GM23338 (cell line): ENCODE data around the gene GOLGA1. TPM values are rescaled to one million over a fixed set of nuclear protein-coding genes. Genes with fewer than 3 reads are reported as not detected.

ENCODE experiments used
- ATAC-seq: fragments of 200-7000 bp; cut with Tn5 transposase; 3 replicates; pipeline ENCODE4 v1.9.1; 2020
- DNase-seq: peaks from one replicate; pipeline ENCODE4 v3.0.0-alpha.2; 2015; ENCODE audit warnings: low spot score
- H2AFZ ChIP-seq: fragments of 200-600 bp; sonication (generic); 2 replicates; pipeline ENCODE4 v1.8.0; 2016; ENCODE audit warnings: antibody characterized with exemption, mild to moderate bottlenecking, moderate library complexity
- H3F3A ChIP-seq: fragments of 200-600 bp; sonication (generic); replicated peaks from 2 replicates; pipeline ENCODE4 v1.8.0; 2017; ENCODE audit warnings: antibody characterized with exemption, mixed run types, low read depth
- H3K27ac ChIP-seq: fragments of 200-600 bp; sonication (generic); 2 replicates; pipeline ENCODE4 v1.6.1; 2016; ENCODE audit warnings: low read depth
- H3K27me3 ChIP-seq: fragments of 200-600 bp; sonication (generic); 2 replicates; pipeline ENCODE4 v1.8.0; 2016; ENCODE audit warnings: mild to moderate bottlenecking, mixed run types, moderate library complexity; ENCODE audit not compliant: insufficient read depth
- H3K36me3 ChIP-seq: fragments of 200-600 bp; sonication (generic); 2 replicates; pipeline ENCODE4 v1.8.0; 2016; ENCODE audit warnings: mild to moderate bottlenecking; ENCODE audit not compliant: insufficient read depth
- H3K4me1 ChIP-seq: fragments of 200-600 bp; sonication (generic); 2 replicates; pipeline ENCODE4 v1.8.0; 2016; ENCODE audit warnings: mild to moderate bottlenecking, moderate library complexity; ENCODE audit not compliant: insufficient read depth
- H3K4me2 ChIP-seq: fragments of 200-600 bp; sonication (generic); 2 replicates; pipeline ENCODE4 v1.7.1; 2017; ENCODE audit warnings: mixed run types
- H3K4me3 ChIP-seq: fragments of 200-600 bp; sonication (generic); 2 replicates; pipeline ENCODE4 v1.6.1; 2016; ENCODE audit warnings: mixed run types
- H3K79me2 ChIP-seq: fragments of 200-600 bp; sonication (generic); replicated peaks from 2 replicates; pipeline ENCODE4 v1.8.0; 2017; ENCODE audit warnings: mild to moderate bottlenecking; ENCODE audit not compliant: insufficient read depth
- H3K9me2 ChIP-seq: fragments of 200-600 bp; sonication (generic); 2 replicates; pipeline ENCODE4 v1.8.0; 2017; ENCODE audit not compliant: insufficient read depth
- H4K20me1 ChIP-seq: fragments of 200-600 bp; sonication (generic); replicated peaks from 2 replicates; pipeline ENCODE4 v1.8.0; 2017; ENCODE audit warnings: mild to moderate bottlenecking; ENCODE audit not compliant: insufficient read depth
- H3K27ac Mint-ChIP-seq: 2 replicates; pipeline ENCODE4 v1.8.0; 2020; ENCODE audit warnings: inconsistent platforms, mild to moderate bottlenecking, moderate library complexity, mixed read lengths
- H3K27me3 Mint-ChIP-seq: 3 replicates; pipeline ENCODE4 v1.8.0; 2022; ENCODE audit warnings: low read depth, mild to moderate bottlenecking, moderate library complexity, mixed read lengths, inconsistent platforms; ENCODE audit not compliant: insufficient read depth, poor library complexity
- H3K36me3 Mint-ChIP-seq: 3 replicates; pipeline ENCODE4 v1.8.0; 2021; ENCODE audit warnings: low read depth, mild to moderate bottlenecking, inconsistent platforms, moderate library complexity, mixed read lengths
- H3K4me1 Mint-ChIP-seq: 3 replicates; pipeline ENCODE4 v1.8.0; 2020; ENCODE audit warnings: mild to moderate bottlenecking, inconsistent platforms, mixed read lengths
- H3K4me3 Mint-ChIP-seq: 3 replicates; pipeline ENCODE4 v1.8.0; 2021; ENCODE audit warnings: moderate library complexity, mild to moderate bottlenecking, inconsistent platforms, mixed read lengths
- H3K9me3 Mint-ChIP-seq: 3 replicates; pipeline ENCODE4 v1.8.0; 2020; ENCODE audit warnings: moderate library complexity, mild to moderate bottlenecking, inconsistent platforms, mixed read lengths
- CREB1 ChIP-seq: fragments of 250-450 bp; sonication (Bioruptor Pico); IDR thresholded peaks from 2 replicates; pipeline ENCODE4 v1.5.0; 2020; ENCODE audit warnings: low read depth, mild to moderate bottlenecking, moderate library complexity
- CTCF ChIP-seq, 2 experiments: fragments of 200-600 bp in 1 of 2; sonication (generic) in 1 of 2; conservative IDR thresholded peaks; 2 replicates each; pipeline versions ENCODE4 v1.5.1 to v1.6.1; 2016 to 2017; ENCODE audit warnings: antibody characterized with exemption in 2 of 2, low read depth in 2 of 2, mild to moderate bottlenecking in 2 of 2, moderate library complexity in 1 of 2
- ETS1 ChIP-seq: IDR thresholded peaks from 2 replicates; pipeline ENCODE4 v1.6.1; 2016; ENCODE audit warnings: antibody characterized with exemption
- EZH2 ChIP-seq: fragments of 200-600 bp; sonication (generic); IDR thresholded peaks from one replicate; pipeline ENCODE4 v1.8.0; 2017; ENCODE audit warnings: antibody characterized with exemption, mild to moderate bottlenecking, low read depth; ENCODE audit not compliant: unreplicated experiment
- NANOG ChIP-seq: IDR thresholded peaks from 2 replicates; pipeline ENCODE4 v1.6.1; 2016; ENCODE audit warnings: antibody characterized with exemption, borderline replicate concordance
- POLR2AphosphoS5 ChIP-seq: IDR thresholded peaks from 2 replicates; pipeline ENCODE4 v1.6.1; 2016; ENCODE audit warnings: antibody characterized with exemption, low read depth
- REST ChIP-seq: IDR thresholded peaks from one replicate; pipeline ENCODE4 v1.6.1; 2018; ENCODE audit warnings: antibody characterized with exemption; ENCODE audit not compliant: unreplicated experiment
- STAT1 ChIP-seq: IDR thresholded peaks from one replicate; pipeline ENCODE4 v1.6.1; 2016; ENCODE audit warnings: antibody characterized with exemption; ENCODE audit not compliant: unreplicated experiment
- ZNF114 ChIP-seq: fragments of 250-450 bp; sonication (Bioruptor Pico); IDR thresholded peaks from 2 replicates; pipeline ENCODE4 v1.5.0; 2020; ENCODE audit warnings: mild to moderate bottlenecking, moderate library complexity
- ZNF331 ChIP-seq: fragments of 250-450 bp; sonication (Bioruptor Pico); IDR thresholded peaks from 2 replicates; pipeline ENCODE4 v1.5.0; 2020; ENCODE audit warnings: low read depth, mild to moderate bottlenecking, moderate library complexity
- polyA plus RNA-seq: library from polyadenylated mRNA; unstranded; fragments of >200 nt; fragmentation: Nextera tagmentation; extraction: Ambion mirVana; gene quantifications from 2 replicates; pipeline ENCODE4 v1.2.1, GENCODE V29; 2016
- total RNA-seq: library from RNA; depleted of rRNA; stranded (reverse); fragments of >200 nt; shearing (Covaris generic); gene quantifications from 2 replicates; pipeline ENCODE4 v1.2.3, GENCODE V29; 2014

The GOLGA1 gene
- total and polyA plus RNA-seq, 2 experiments from 2014 or later, result 6.1 to 8.0 TPM

- Histone ChIP-seq H3K4me1 (no peaks in the 10 kb centered on the region), H3K27me3 (no peaks in the 10 kb centered on the region), H2AFZ (no peak overlapping the region), H3K4me2 (no peak overlapping the region), H4K20me1 (no peaks in the 10 kb centered on the region), H3K36me3 (no peaks in the 10 kb centered on the region), H3K4me3 (no peak overlapping the region), H3K9me2 (no peaks in the 10 kb centered on the region), H3K27ac (no peak overlapping the region), H3F3A (no peaks in the 10 kb centered on the region), H3K79me2 (no peaks in the 10 kb centered on the region)
- ATAC-seq (no peak), DNase-seq (no peak)
- H3K4me3 Mint-ChIP-seq, result no peak overlapping the region
- no peaks in the 10 kb centered on the region for H3K4me1 Mint-ChIP-seq
- no peaks in the 10 kb centered on the region for H3K9me3 Mint-ChIP-seq
- peaks cover 2% of the 10 kb centered on the region for H3K27me3 Mint-ChIP-seq
- peaks cover 6% of the 10 kb centered on the region; the same call in 1 of the 3 replicates for H3K36me3 Mint-ChIP-seq
- TF ChIP-seq REST (no peak), STAT1 (no peak)
- no peak overlapping the region for H3K27ac Mint-ChIP-seq
These were observed 33.9 kb downstream of the GOLGA1 start for GRCh38 chr9:124906966-124907365.

GRCh38 chr9:124899845-124900244, 41.0 kb downstream of the GOLGA1 start:
- no peaks in the 10 kb centered on the region for H3K27me3 ChIP-seq
- no peaks in the 10 kb centered on the region for H3K9me2 ChIP-seq
- H3K4me3 Mint-ChIP-seq, result no peak overlapping the region
- no peak overlapping the region for H2AFZ ChIP-seq
- TF ChIP-seq NANOG (no peak), REST (no peak), ZNF331 (CRISPR knock-in tag) (no peak), EZH2 (no peak), CTCF (conservative IDR thresholded peaks at IDR 0.05; ENCODE audit: low read depth in 2 of 2) (no peak), POLR2AphosphoS5 (no peak), ETS1 (no peak), CREB1 (no peak), STAT1 (no peak), ZNF114 (CRISPR knock-in tag) (no peak)
- H3K4me2 ChIP-seq, result no peak overlapping the region
- 0 out of 2 replicates have a peak, but pooled peaks cover 4% of the 10 kb centered on the region for H3F3A ChIP-seq
- no peaks in the 10 kb centered on the region for H3K79me2 ChIP-seq
- peaks cover 8% of the 10 kb centered on the region for H3K27me3 Mint-ChIP-seq
- DNase-seq, result no peak
- H3K4me1 ChIP-seq, result no peaks in the 10 kb centered on the region
- peaks cover 3% of the 10 kb centered on the region; the same call in 1 of the 2 replicates for H4K20me1 ChIP-seq
- H3K9me3 Mint-ChIP-seq, result no peaks in the 10 kb centered on the region
- no peak for ATAC-seq
- H3K4me1 Mint-ChIP-seq, result peaks cover 5% of the 10 kb centered on the region; the same call in 1 of the 3 replicates
- H3K36me3 ChIP-seq, result no peaks in the 10 kb centered on the region
- peak overlapping the region; percentile 83 for H3K27ac Mint-ChIP-seq
- H3K36me3 Mint-ChIP-seq, result peaks cover 4% of the 10 kb centered on the region; the same call in 2 of the 3 replicates
- H3K4me3 ChIP-seq, result no peak overlapping the region
- H3K27ac ChIP-seq, result no peak overlapping the region; the same call in 1 of the 2 replicates
